Suppressor macrophage (primary cell): Measurements from ENCODE around the gene TEP1.
"Not testable (repeated sequence)": the region's sequence is repeated elsewhere in the genome, so short reads cannot be mapped to it uniquely, and the experiment has no call there.

Experiments used
- DNase-seq, 4 experiments: peaks; one replicate each; pipeline ENCODE4 v3.0.0-alpha.2; 2020 to 2022
- total RNA-seq, 17 experiments: gene quantifications; one replicate each; lab custom pipeline; 2026; ENCODE audit warnings: mixed read lengths in 6 of 17, inconsistent platforms in 3 of 17; lab: John Stamatoyannopoulos, UW

Gene TEP1
- 92.7 to 206 (median 154) reads per million in 17 experiments for total RNA-seq

DNA sequence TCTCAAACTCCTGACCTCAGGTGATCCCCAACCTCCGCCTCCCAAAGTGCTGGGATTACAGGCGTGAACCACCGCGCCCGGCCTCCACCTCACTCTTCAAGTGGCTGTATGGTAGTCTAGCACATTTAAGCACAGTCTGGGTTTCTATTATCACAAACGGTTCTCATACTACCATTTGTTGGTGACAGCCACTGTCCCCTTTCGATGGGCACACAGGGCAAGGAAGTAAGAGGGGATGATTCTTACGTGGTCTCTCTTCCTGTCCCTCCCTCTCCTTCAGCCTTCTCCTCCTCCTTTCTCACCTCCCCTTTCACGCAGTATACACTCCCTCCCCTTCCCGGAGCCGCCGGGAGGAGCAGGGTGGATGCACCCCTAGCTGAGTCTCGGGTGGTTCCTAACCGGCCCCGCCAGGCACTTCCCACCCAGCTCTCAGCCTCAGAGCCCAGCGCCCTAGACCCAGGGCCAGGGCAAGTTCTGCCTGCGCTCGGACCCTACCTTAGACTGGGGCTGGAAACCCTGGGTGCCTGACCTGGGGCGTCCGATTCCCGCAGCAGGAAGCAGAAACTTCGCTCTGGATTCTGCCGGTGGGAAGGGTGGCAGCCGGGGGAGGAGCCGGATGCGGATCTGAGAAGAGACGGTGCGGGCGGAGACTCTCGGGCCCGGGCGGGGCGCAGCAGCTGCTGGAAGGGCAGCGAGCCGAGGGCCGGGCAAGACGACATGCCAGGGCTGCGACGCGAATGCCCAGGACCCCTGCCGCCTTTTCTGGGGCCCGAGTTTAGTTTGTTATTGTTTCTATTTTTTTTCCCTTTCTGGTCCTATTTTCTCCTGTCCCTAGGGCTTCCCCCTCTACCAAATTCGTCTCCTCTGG lies at the start of gene TEP1:
TSS of gene TEP1 (minus strand) at position 626 of the 868 bp plus-strand sequence. CDS start 5,062 bp downstream, outside the sequence.
- peak; percentile 85 to 95 (median 91) for DNase-seq

DNA sequence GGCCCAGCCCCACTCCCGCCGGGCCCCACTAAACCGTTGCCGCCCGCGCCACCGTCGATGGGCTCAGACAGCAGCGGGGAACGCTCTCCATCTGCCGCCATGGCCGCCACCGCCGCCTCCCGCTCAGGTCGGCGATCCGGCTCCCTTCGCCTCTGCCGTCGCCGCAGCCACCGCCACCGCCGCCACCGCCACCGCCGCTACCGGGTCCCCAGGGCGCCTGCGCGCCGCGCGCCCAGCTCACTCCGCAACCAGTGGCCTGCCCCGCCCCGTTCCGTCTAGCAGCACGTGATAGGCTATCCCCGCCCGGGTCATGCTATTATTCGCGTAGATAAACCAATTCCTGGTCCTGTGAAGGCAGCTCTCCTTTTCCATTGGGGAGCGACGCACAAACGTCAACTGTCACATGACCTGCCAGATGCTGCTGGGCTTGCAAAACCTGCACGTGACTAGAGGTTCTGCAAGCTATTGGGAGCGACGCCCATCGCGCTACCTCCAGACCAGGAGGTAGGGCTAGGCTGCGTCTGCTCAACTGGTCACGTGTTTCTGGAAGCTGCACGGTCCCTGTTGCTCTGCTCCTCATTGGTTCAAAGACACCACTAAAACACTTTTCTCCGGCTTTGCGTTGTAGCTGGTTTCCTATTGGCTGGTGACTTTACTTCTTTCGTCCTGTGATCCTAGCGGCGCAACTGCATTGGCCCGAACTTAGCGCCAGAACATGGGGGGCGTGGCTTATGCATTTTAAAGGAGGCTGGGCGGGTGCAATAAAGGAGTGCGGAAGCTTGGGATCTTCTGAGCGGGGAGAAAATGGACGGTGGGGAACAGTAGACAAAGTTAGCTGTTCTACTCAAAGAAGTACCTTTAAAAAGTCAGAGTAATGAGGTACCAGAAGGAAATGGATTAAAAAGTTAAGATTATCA lies 48.2 kb upstream of the TEP1 start, which contains the start of gene PIP4P1:
TSS of gene PIP4P1 (minus strand) at position 210 of the 917 bp plus-strand sequence. CDS start at position 101, 109 bp downstream.
- DNase-seq = peak; percentile 99 to 100 (median 99)

DNA sequence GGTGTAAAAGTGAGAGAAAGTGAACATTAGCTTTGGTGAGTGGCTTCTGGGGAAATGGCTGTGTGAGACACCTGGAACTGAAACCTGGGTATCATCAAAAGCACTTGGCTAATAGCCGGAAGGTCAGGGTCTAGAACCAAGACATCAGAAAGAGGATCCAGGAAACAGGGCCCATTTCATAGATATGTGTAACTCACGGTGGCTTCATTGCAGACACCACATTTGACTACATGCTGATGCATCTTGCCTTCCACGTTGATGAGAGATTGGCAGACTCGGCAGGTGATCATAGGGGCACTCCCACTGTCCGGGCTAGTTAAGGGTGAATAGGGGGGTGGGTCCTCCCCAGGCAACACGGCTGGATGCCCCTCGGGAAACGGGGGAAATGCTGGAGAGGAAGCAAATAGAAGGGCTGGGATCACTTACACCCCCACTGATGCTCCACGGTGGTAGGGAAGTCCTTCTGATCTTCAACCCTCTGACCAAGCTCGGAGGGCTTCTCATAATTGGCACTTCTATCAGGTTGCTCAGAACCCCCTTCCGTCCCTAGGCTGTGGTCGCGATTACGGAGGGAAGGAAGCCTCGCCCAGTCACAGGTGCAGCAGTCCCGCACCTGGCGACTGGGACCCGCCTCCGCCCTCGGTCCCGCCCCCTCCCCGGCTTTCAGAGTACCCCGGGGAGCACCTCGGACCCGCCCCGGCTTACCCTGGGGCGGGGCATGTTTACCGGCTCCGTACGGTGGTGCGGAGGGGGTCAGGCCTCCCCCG lies 47.3 kb upstream of the TEP1 start:
- peak in 1 of 4 experiments; percentile 33 for DNase-seq

DNA sequence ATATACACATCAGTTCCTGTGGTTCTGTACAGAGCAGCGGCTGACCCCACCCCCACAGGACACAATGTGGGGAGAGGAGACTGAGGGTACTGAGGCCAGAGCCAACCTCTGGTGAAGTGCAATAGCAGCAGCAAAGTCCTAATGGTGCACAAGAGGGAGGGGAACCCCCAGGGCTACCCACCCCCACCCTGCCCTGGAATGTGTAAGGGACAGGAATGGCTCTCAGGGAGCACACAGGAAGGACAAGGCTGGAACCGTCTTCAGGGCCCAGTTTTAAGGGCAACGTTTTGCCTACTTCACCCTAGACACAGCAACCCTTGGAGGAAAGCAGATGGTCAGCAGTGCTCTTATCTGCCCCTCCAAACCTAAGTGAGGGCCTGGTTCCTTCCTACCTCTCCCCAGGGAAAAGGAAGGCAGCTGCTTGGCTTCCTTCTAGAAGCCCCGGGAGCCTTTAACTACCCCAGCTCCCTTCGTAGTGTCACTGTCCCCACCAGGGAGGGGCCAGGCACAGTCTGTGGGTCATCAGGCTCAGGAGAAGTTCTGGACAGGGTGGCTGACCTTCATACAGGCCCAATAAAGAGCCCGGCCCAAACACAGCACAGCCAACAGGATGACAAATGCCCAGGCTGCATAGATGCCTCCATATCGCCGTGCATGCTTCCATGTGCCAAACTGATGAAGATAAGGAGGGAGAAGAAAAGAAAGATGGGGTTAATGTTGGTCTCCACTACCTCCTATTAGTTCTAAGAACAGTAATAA lies 44.9 kb upstream of the TEP1 start:
- no peak for DNase-seq

DNA sequence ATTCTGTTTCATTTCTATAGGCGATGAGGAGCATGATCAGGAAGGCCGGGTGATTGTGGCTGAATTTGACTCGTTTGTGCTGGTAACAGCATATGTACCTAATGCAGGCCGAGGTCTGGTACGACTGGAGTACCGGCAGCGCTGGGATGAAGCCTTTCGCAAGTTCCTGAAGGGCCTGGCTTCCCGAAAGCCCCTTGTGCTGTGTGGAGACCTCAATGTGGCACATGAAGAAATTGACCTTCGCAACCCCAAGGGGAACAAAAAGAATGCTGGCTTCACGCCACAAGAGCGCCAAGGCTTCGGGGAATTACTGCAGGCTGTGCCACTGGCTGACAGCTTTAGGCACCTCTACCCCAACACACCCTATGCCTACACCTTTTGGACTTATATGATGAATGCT lies 43.7 kb upstream of the TEP1 start:
- peak; percentile 24 to 64 (median 56) for DNase-seq

DNA sequence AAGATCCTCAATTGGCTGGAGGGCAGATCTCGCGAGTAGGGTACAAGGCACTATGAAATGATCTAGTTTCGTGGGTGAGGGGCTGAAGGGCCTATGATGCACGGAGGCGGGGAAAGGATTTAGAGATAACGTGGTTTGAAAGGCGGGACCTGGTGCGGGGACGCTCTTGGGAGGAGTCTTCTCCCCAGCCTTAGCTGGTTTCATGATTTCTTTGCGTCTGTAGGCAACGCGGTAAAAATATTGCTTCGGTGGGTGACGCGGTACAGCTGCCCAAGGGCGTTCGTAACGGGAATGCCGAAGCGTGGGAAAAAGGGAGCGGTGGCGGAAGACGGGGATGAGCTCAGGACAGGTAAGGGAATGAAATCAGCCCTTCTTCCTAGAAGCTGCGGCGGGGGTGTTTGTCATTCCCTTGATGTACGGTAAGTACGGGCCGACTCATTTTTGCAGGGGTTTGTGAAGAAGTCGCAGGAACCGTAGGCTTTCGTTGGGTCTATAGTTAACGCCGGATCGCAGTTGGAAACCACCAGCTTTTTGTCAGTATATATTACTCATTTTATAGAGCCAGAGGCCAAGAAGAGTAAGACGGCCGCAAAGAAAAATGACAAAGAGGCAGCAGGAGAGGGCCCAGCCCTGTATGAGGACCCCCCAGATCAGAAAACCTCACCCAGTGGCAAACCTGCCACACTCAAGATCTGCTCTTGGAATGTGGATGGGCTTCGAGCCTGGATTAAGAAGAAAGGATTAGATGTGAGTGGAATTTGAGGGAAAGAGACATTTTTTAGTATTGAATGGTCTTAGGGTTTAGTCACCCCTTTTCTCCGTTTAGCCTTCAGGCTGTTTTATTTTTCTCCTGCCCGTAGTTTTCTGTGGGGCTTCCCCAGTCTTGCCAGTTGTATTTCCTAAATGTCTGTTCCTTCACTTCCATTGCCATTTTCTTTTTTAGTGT lies 42.3 kb upstream of the TEP1 start:
- peak; percentile 81 to 90 (median 88) for DNase-seq

DNA sequence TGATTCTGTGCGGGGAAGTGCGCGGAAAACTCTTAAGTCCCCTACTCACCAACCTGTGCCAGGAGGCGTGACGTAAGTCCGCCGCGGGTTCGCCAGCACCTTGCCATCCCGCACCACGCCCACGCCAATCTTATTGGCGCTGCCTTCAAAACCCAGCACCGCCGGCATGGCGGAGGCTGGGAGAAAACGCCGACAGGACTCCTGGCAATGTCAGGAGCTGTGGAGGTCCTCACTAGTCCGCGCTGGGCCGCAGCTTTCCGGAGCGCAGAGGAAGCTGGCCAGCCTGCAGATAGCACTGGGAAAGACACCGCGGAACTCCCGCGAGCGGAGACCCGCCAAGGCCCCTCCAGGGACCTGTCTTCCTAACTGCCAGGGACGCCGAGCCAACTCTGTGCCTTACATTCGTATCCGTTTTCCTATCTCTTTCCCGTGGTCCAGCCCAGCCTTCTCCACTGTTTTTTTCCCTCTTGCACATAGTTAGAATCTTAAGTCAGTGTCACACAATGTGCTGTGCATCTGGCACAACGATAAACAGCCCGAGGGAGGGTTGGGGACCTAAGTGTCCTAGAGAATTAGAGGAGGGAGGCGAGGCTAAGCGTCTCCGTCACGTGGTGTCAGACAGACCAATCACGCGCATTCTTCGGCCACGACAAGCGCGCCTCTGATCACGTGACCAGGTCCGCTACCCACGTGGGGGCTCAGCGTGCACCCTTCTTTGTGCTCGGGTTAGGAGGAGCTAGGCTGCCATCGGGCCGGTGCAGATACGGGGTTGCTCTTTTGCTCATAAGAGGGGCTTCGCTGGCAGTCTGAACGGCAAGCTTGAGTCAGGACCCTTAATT lies 41.4 kb upstream of the TEP1 start, which contains the start of the genes APEX1 and OSGEP:
TSS of gene APEX1 (plus strand) at position 711 of the 839 bp plus-strand sequence. CDS start 420 bp downstream, outside the sequence.
TSS of gene OSGEP (minus strand) at position 297 of the 839 bp plus-strand sequence. CDS start at position 168, 129 bp downstream.
- peak; percentile 99 to 100 (median 100) for DNase-seq

DNA sequence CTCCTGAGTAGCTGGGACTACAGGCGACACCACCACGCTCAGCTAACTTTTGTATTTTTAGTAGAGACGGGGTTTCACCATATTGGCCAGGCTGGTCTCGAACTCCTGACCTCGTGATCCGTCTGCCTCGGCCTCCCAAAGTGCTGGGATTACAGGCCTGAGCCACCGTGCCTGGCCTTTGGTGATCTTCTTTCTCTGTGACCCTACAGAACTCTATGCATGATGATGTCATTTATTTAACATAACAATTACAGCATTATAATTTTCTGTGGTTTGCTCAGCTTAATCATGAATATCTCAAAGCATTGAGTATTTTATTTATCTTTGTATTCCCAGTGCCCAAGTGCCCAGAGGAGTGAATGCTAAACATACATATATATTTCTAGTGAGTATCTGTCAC lies 39.5 kb upstream of the TEP1 start:
- not testable (repeated sequence) for DNase-seq

DNA sequence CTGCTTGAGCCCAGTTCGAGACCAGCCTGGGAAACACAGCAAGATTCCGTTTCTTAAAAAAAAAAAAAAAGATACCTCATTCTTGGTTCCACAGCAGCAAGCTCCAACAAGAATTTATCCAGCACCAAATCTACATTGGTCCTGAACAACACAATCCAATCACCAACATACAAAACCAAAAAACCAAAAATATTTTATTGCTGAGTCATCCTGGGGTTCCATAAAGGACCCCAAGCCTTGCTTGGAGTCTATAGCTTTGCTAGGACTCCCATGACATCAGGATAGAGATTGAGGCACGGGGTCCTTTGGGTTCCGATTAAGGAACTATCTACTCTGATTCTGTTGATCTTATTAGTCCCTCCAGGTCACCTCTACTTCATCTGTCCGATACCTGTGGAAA lies 33.6 kb upstream of the TEP1 start:
- DNase-seq = no peak

DNA sequence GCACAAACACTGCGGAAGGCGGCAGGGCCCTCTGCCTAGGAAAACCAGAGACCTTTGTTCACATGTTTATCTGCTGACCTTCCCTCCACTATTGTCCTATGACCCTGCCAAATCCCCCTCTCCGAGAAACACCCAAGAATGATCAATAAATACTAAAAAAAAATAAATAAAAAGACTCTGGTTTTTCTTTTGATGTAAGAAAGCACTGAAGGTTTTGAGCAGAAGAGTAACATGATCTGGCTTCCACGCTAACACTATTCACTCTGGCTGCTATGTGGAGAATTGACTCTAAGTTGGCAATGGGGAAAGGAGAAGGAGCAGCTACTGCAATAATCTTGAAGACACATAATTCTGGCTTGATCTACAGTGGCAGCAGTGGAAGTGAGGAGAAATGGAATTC lies 30.3 kb upstream of the TEP1 start:
- not testable (repeated sequence) for DNase-seq

DNA sequence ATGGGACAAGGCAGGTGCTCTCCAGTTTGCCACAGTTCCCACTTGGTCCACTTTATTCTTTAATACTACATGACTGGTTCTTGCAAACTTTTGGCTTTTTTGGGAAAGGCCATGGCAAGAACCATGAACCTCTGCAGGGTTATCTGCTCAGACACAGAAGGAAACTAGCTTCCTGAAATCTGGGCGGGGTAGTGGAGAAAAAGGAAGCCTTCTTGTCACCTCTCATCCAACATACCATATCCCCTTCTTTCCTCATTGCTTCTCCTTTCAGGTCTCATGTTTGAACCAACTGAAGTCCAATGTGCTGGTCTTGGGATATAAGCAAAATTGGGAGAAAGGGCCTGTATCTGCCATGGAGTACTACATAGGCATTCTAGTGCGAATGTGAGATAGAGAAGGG lies 28.2 kb upstream of the TEP1 start:
- DNase-seq = peak in 3 of 4 experiments; percentile 40 to 64 (median 46)

DNA sequence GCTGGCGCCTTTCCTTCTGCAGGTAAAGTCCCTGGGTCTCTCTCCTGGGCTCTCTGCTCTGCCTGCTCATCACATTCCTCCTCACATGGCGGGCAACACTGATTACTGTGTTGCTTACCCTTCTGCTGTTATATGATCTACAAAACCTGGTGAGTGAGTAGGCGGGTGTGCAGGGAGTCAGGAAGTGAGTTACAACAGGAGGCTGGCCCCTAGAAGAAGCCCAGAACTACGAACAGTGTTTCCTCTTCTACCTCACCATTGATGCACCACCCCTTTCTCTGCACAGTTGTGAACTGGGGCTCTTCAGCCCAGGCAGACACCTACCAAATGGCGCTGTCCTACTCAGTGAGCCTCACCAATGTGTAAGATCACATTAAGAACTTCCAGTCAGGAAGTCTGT lies 27.6 kb upstream of the TEP1 start:
- DNase-seq = peak; percentile 24 to 51 (median 49)

DNA sequence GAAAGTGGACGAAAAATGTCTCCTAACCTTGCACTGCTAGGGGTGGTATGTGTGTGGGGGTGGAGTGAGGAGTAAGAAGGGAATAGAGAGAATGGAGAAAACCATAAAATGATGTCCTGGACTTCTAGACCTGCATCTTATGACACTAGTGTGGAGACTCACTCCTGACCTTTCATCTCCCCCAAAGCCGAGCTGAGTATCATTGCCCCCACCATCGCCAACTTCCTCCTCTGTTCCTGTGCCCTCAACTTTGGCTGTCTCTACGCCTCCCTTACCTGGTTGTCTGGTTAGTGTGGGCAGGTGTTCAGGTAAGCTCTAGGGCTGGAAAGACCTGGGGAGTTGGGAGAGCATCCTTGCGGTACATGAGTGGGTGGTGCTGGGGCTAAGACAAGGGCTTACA lies 27.2 kb upstream of the TEP1 start:
- no peak for DNase-seq

DNA sequence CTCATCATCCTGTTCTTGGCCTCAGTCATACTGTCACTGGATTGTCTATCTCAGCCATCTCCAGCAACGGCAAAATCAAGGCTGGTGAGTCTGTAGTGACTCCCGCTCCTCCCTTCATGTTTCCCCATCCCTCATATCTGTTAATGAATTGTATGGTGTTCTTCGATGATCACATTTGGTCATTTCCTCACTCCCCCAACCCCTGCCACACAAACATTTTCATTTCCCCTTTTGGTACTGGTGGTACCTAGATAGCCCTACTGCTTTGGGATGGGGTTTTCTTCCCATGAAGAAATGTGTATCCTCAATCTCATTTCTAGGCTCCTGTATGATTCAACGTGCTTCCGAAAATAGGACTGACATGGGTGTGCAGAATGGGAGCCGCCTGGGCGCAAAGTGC lies 25.4 kb upstream of the TEP1 start:
- peak in 2 of 4 experiments; percentile 26 to 32 for DNase-seq

DNA sequence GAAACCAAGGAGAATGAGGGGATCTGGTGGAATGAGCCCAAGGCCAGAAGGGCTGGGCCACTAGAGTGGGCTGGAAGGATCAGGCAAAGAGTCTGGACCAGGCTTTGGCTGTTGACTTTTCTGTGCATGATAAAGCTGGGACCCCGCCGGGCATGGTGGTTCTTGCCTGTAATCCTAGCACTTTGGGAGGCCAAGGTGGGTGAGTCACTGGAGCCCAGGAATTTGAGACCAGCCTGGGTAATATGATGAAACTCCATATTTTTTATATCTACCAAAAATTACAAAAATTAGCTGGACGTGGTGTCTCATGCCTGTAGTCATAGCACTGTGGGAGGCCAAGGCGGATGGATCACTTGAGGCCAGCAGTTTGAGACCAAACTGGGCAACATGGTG lies 23.1 kb upstream of the TEP1 start:
- no peak for DNase-seq

DNA sequence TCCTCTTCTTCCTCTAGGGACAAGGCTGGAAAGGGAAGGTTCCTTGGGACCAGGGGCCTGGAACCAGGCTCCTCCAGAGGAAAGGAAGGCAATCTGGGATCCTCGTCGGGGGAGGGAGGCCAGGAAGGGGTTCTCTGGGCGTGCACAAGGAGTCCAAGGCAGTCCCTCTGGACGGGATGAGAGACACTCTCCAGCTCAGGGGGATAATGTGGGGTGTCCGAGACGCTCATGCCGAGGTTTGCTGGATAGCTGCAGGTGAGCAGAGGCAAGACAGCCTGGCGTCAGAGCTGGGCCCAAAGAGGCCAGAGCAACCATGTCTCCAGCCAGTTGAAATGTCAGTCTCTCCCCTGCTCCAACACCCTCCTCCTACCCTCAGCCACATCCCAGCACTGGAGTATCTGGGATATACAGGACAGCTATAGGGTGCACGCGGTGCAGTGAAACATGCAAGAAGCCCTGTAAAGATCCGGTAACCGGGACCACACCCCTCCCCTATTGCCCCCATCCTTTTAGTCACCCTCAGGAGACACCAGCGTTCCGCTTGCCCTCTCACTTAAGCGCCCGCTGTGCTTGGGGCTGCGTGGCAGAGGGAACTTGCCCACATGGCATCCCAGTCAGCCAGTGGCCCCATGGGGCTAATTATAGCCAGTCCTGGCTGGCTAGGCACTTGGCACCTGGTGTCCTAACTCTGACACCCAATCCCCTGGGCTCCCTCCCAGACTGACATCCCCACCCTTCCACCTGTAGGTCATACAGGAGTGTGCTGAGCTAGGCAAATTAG lies 22.5 kb upstream of the TEP1 start, which contains the start of gene KLHL33:
TSS of gene KLHL33 (minus strand) at position 585 of the 781 bp plus-strand sequence. CDS start at position 230, 355 bp downstream.
- DNase-seq = no peak

DNA sequence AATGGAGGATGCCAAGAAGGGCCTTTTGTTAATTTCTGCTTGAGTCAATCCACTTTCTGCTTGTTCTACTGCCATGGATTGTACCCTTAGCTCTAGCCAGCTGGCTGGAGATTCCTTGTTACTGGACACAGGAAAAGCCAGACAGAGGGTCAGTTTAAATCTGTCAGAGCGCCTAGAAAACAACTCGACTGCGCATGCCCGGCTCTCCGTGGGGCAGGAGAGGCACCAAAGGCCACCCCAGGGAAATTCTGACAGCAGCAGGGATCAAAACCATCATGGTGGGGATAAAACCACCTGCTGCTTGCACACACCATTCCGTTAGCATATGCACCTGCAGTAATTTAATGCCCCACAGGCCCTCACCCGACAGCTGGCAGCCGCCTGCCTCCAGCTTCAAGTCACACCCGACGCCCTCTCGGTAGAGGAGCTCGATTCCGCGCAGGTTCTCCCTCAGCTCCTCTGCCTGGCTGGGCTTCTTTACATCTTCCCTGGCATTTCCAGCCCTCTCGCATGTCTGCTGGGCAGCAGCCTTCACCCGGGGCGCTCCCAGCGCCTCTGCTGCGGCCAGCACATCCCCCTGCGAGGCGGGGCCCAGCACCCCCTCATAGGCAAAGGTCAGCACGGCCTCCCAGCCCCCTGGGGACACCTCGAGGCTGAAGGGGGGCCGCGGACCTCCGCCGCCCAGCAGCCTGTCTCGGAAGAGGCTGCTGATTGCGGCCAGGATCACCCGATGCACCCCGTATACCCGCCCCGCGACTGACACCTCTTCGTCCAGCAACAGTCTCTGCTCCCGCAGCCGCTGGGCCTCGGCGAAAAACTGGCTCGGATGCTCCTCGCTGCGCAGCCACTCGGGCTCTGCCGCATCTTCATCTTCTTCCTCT lies 21.6 kb upstream of the TEP1 start:
- no peak for DNase-seq
